Testis (tissue), 2 donors: ENCODE results near the gene PLK5.

ENCODE experiments used
- CTCF ChIP-seq, 3 experiments: fragments of 450-650 bp in 2 of 3; fragments of 200-600 bp in 1 of 3; sonication (generic) in 1 of 3; IDR thresholded peaks; one replicate each; pipeline ENCODE4 v1.5.1; 2016 to 2019; ENCODE audit warnings: antibody characterized with exemption in 3 of 3, mild to moderate bottlenecking in 2 of 3, moderate library complexity in 1 of 3
- POLR2A ChIP-seq: fragments of 450-650 bp; IDR thresholded peaks from one replicate; pipeline ENCODE4 v1.6.1; 2017; ENCODE audit warnings: antibody characterized with exemption, mild to moderate bottlenecking, moderate library complexity

DNA sequence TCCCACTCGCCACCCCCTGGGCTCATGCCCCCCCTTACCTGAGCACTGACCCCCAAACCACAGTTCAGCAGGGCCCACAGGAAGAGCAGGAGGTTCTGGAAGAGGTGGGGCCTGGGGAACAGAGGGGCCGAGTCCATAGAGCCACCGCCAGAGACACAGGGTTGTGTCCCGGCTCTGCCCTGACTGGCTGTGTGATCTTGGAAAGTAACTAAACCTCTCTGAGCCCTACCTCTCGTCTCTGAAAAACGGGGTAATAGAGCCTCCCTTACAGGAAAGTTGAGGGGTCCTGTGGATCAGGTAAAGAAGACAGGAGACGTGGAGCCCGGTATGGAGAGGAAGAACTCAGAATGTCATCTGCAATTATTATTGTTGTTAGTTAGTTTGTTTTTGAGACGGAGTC lies 13.1 kb upstream of the PLK5 start:
- TF ChIP-seq CTCF (IDR thresholded peaks at IDR 0.05) (no peak), POLR2A (no peak)
